Measurements from ENCODE around the gene ADGRD1. TPM values are rescaled to one million over a fixed set of nuclear protein-coding genes. Genes with fewer than 3 reads are reported as not detected.

The ADGRD1 gene
- total RNA-seq, 1 experiment from 2014 or later: 0.77 TPM

GRCh38 chr12:131141514-131141913 is 187.8 kb downstream of the ADGRD1 start (continued):
- TF ChIP-seq HMGXB4 (CRISPR knock-in tag; IDR thresholded peaks at IDR 0.05) (no peak), ZMAT4 (CRISPR knock-in tag; IDR thresholded peaks at IDR 0.05) (no peak), GRHL2 (CRISPR knock-in tag; IDR thresholded peaks at IDR 0.05; ENCODE audit: insufficient replicate concordance, severe bottlenecking) (no peak), FOXP4 (CRISPR knock-in tag; IDR thresholded peaks at IDR 0.05) (no peak), MAX (CRISPR knock-in tag; IDR thresholded peaks at IDR 0.05) (no peak), ATF6 (CRISPR knock-in tag; IDR thresholded peaks at IDR 0.05) (no peak), NR2C2 (CRISPR knock-in tag; IDR thresholded peaks at IDR 0.05) (no peak), NFATC4 (CRISPR knock-in tag; IDR thresholded peaks at IDR 0.05) (no peak)

GRCh38 chr12:131142891-131143657 is 189.4 kb downstream of the ADGRD1 start:
- CTCF ChIA-PET: interaction anchor here (0.7 to 1.9 kb wide), 6 partner anchors 9 to 81 kb away, joined by 3 to 19 read pairs (median 4); no protein-coding TSS in a partner anchor
- no peaks in the 10 kb centered on the region for H3K36me3 Mint-ChIP-seq
- POLR2A ChIA-PET: no interaction called here
- no peak for DNase-seq (ENCODE audit: low spot score)
- ATAC-seq: no peak
- TF ChIP-seq ATF6 (CRISPR knock-in tag; IDR thresholded peaks at IDR 0.05) (no peak), GRHL2 (CRISPR knock-in tag; IDR thresholded peaks at IDR 0.05; ENCODE audit: insufficient replicate concordance, severe bottlenecking) (no peak), ZMAT4 (CRISPR knock-in tag; IDR thresholded peaks at IDR 0.05) (no peak)
- peaks cover 4% of the 10 kb centered on the region; the same call in 1 of the 2 replicates for H3K4me1 Mint-ChIP-seq
- H3K9me3 Mint-ChIP-seq: no peaks in the 10 kb centered on the region; the same call in 1 of the 2 replicates
- H3K4me3 Mint-ChIP-seq: no peak overlapping the region
- no peak overlapping the region; the same call in 1 of the 2 replicates for H3K27ac Mint-ChIP-seq
- H3K27me3 Mint-ChIP-seq (ENCODE audit: low read depth): no peaks in the 10 kb centered on the region

GRCh38 chr12:131146173-131146675 is 192.5 kb downstream of the ADGRD1 start:
- H3K4me1 Mint-ChIP-seq: 0 out of 2 replicates have a peak, but pooled peaks cover 4% of the 10 kb centered on the region
- peaks cover 6% of the 10 kb centered on the region for H3K9me3 Mint-ChIP-seq
- no peak overlapping the region for H3K27ac Mint-ChIP-seq
- CTCF ChIA-PET: interaction anchor here (1.1 kb wide), 1 partner anchor 13 kb away, joined by 3 read pairs; no protein-coding TSS in a partner anchor
- H3K36me3 Mint-ChIP-seq: no peaks in the 10 kb centered on the region
- 0 out of 2 replicates have a peak, but pooled peaks cover 2% of the 10 kb centered on the region for H3K27me3 Mint-ChIP-seq (ENCODE audit: low read depth)
- H3K4me3 Mint-ChIP-seq: no peak overlapping the region
- POLR2A ChIA-PET: no interaction called here
- ATAC-seq (no peak), DNase-seq (ENCODE audit: low spot score) (no peak)
- TF ChIP-seq USF1 (CRISPR knock-in tag; IDR thresholded peaks at IDR 0.05): no peak
- no peak for TF ChIP-seq OVOL2 (CRISPR knock-in tag; IDR thresholded peaks at IDR 0.05; ENCODE audit: borderline replicate concordance)
- TF ChIP-seq SMAD3 (CRISPR knock-in tag; IDR thresholded peaks at IDR 0.05; ENCODE audit: borderline replicate concordance): no peak
- TF ChIP-seq JUN (CRISPR knock-in tag; IDR thresholded peaks at IDR 0.05): no peak
- no peak for TF ChIP-seq FOXJ3 (CRISPR knock-in tag; IDR thresholded peaks at IDR 0.05; ENCODE audit: borderline replicate concordance)
- no peak for TF ChIP-seq AR (CRISPR knock-in tag; IDR thresholded peaks at IDR 0.05)
- TF ChIP-seq PRRX2 (CRISPR knock-in tag; IDR thresholded peaks at IDR 0.05): no peak
- TF ChIP-seq E2F1 (CRISPR knock-in tag; IDR thresholded peaks at IDR 0.05): no peak

Measured in WTC11 (cell line).